Upper lobe of right lung (tissue), 1 donor: ENCODE measurements around the gene RCOR2. TPM values are rescaled to one million over a fixed set of nuclear protein-coding genes. Genes with fewer than 3 reads are reported as not detected.

ENCODE experiments used
- ATAC-seq: fragments of 200-7000 bp; cut with Tn5 transposase; one replicate; pipeline ENCODE4 v1.9.1; 2020; ENCODE audit warnings: mild to moderate bottlenecking, moderate library complexity
- DNase-seq: peaks from one replicate; pipeline ENCODE4 v3.0.0-alpha.2; 2020
- H3K27ac ChIP-seq: fragments of 200-600 bp; one replicate; pipeline ENCODE4 v1.8.0; 2022
- H3K27me3 ChIP-seq: fragments of 200-600 bp; one replicate; pipeline ENCODE4 v1.8.0; 2022; ENCODE audit warnings: mild to moderate bottlenecking
- H3K36me3 ChIP-seq: fragments of 200-600 bp; one replicate; pipeline ENCODE4 v1.8.0; 2022
- H3K4me1 ChIP-seq: fragments of 200-600 bp; one replicate; pipeline ENCODE4 v1.8.0; 2022
- H3K4me3 ChIP-seq: fragments of 200-600 bp; one replicate; pipeline ENCODE4 v1.8.0; 2022; ENCODE audit warnings: mild to moderate bottlenecking
- H3K9me3 ChIP-seq: fragments of 200-600 bp; one replicate; pipeline ENCODE4 v1.8.0; 2022
- intact Hi-C: fragments of 100-400 bp; cut with DNase I; formaldehyde crosslinking; loops from one replicate; pipeline ENCODE4 v1.11.0; 2022
- total RNA-seq: library from RNA; stranded (reverse); fragmentation: NEBNext Ultra II Directional; extraction: Animal tissue kit (Norgen Biotek cat#: 25700); gene quantifications from one replicate; pipeline ENCODE4 v1.2.1, GENCODE V29; 2021
- TF ChIP-seq, protein P1 (sequence below): fragments of 200-600 bp; IDR thresholded peaks from one replicate; pipeline ENCODE4 v1.8.0; 2022; ENCODE audit warnings: antibody characterized with exemption
- donor health status: DM: no; HTN: yes; CAD: no; lungs with severe emphysema.

RCOR2 gene
- total RNA-seq, 1 donor from 2014 or later, result 0.69 TPM

DNA sequence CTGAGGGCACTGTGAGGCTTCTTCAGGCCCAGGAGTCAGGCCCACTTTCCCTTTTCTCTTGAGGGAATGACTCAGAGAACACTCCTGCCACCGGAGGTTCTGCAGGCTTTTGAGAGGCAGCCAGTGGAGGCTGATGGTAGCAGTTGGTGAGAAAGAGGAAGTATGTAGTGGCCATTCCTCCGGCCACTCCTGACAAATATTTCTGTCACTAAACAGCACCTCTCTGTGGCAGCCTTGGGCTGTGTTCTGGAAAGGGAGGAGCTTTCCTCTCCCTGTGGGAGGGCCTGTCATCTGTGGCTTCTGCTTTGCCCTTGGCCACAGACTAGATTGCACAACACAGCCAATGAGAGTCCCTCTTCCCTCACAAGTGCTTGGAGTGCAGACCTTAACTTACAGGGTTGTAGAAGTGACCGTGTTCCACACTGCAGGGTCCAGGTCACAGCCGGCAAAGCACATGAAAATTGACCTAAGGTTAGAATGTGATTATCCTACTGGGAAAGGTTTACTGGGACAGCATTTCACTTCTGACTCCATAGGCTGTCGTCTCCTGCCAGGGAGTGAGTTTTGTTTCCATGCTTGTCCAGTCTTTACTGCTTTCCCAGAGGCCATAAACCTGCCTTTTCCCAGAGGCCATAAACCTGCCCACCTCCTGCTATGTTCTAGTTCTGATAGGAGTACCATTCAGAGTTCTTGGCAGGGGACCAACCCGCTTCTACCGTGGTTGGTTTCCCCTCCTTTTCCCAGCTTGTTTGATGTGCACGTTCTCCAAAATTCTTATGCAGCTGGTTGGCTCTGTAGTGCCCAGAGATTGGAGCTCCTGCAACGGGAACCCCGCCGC lies 44.8 kb downstream of the RCOR2 start:
- no peaks in the 10 kb centered on the region for H3K9me3 ChIP-seq
- H3K4me1 ChIP-seq, result peaks cover 69% of the 10 kb centered on the region
- intact Hi-C loops, result no loop called here
- TF ChIP-seq, protein P1, sequence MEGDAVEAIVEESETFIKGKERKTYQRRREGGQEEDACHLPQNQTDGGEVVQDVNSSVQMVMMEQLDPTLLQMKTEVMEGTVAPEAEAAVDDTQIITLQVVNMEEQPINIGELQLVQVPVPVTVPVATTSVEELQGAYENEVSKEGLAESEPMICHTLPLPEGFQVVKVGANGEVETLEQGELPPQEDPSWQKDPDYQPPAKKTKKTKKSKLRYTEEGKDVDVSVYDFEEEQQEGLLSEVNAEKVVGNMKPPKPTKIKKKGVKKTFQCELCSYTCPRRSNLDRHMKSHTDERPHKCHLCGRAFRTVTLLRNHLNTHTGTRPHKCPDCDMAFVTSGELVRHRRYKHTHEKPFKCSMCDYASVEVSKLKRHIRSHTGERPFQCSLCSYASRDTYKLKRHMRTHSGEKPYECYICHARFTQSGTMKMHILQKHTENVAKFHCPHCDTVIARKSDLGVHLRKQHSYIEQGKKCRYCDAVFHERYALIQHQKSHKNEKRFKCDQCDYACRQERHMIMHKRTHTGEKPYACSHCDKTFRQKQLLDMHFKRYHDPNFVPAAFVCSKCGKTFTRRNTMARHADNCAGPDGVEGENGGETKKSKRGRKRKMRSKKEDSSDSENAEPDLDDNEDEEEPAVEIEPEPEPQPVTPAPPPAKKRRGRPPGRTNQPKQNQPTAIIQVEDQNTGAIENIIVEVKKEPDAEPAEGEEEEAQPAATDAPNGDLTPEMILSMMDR, result peak; percentile 54
- DNase-seq (peak; percentile 81), ATAC-seq (peak; percentile 97)
- no peaks in the 10 kb centered on the region for H3K27me3 ChIP-seq
- peak overlapping the region; percentile 42 for H3K27ac ChIP-seq
- no peaks in the 10 kb centered on the region for H3K36me3 ChIP-seq
- no peak overlapping the region for H3K4me3 ChIP-seq

DNA sequence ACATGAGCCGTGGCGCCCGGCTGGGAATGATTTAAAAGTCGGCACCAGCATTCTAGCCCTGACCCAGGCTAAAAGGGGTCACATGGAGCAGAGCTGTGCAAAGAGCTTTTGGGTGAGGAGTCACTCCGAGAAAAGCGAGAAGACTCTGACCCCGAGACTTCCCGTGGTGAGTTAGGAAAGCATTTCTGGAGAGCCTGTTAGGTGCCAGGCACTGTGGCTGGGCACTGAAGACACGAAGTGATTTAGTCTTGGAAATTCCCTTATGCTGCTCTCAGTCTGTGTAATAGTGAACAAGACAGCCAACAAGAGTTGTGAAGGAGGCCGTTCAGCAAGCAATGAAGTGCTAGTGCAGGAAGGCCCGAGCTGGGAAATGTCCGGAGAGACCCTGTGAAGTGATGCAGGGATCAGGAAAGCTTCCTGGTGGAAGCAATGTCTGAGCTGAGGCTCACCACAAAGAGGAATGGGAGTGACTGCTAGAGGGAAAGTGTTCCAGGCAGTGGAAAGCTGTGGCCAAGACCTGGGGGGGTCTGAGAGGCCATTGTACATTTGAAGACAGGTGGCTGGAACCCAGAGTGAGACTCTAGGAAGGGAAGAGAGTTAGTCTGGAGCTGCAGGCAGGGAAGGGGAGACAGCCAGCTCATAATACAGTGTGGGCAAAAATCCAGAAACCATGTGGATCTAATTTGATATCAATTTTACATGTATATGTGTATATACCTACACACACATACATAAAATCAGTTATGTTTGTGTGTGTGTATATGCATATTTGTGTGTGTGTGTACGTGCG lies 46.4 kb downstream of the RCOR2 start:
- ATAC-seq (peak; percentile 2), DNase-seq (no peak)
- Histone ChIP-seq H3K27ac (peak overlapping the region; percentile 58), H3K4me1 (peaks cover 86% of the 10 kb centered on the region), H3K36me3 (no peaks in the 10 kb centered on the region), H3K9me3 (no peaks in the 10 kb centered on the region), H3K27me3 (no peaks in the 10 kb centered on the region), H3K4me3 (no peak overlapping the region)
- intact Hi-C loops, result no loop called here
- TF ChIP-seq, protein P1, result no peak

DNA sequence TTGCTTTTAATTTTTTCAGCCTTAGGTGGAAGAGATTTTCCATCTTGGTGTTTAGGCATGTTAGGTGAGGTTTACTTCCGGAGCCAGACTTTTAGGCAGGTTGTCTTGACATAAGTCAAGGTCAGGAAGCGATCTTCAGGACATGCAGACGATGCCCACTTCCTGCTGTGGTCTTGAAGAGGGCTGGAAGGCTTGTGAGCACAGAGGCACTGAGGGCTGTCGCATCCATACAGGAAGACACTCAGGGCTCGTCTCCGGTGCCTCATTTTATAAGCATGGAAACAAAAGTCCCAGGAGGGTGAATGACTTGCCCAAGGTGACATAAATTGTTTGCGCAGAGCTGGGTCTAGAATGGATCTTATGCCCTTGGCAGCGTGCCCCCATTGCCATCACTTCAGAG lies 47.3 kb downstream of the RCOR2 start:
- no peaks in the 10 kb centered on the region for H3K9me3 ChIP-seq
- peak overlapping the region; percentile 58 for H3K27ac ChIP-seq
- ATAC-seq, result no peak
- intact Hi-C loops, result no loop called here
- TF ChIP-seq, protein P1, result no peak
- no peaks in the 10 kb centered on the region for H3K27me3 ChIP-seq
- DNase-seq, result no peak
- no peaks in the 10 kb centered on the region for H3K36me3 ChIP-seq
- H3K4me3 ChIP-seq, result no peak overlapping the region
- peaks cover 85% of the 10 kb centered on the region for H3K4me1 ChIP-seq

DNA sequence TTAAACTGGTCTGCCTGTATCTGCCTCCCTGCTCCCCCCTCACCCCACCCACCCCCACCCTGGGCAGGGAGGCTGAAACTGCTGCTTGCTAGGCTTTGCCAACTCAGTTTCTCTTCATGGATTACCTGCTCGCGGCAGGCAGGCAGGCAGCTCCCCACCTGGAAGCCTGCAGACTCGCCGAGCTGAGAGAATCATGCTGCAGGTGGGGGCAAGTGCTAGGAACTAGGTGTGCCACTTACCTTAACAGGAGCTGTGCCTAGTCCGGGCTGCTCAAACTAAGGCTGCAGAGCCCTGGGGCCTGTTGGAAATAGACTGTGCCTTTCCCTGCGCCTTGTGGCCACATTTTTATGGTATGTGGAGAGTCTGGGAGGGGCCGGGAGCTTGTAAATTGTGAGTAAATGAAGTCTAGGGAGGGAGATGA lies 47.8 kb downstream of the RCOR2 start:
- intact Hi-C loops, result no loop called here
- no peak overlapping the region for H3K4me3 ChIP-seq
- H3K27me3 ChIP-seq, result no peaks in the 10 kb centered on the region
- ATAC-seq (no peak), DNase-seq (no peak)
- TF ChIP-seq, protein P1, result no peak
- H3K9me3 ChIP-seq, result no peaks in the 10 kb centered on the region
- no peak overlapping the region for H3K27ac ChIP-seq
- H3K4me1 ChIP-seq, result peaks cover 80% of the 10 kb centered on the region
- H3K36me3 ChIP-seq, result no peaks in the 10 kb centered on the region

DNA sequence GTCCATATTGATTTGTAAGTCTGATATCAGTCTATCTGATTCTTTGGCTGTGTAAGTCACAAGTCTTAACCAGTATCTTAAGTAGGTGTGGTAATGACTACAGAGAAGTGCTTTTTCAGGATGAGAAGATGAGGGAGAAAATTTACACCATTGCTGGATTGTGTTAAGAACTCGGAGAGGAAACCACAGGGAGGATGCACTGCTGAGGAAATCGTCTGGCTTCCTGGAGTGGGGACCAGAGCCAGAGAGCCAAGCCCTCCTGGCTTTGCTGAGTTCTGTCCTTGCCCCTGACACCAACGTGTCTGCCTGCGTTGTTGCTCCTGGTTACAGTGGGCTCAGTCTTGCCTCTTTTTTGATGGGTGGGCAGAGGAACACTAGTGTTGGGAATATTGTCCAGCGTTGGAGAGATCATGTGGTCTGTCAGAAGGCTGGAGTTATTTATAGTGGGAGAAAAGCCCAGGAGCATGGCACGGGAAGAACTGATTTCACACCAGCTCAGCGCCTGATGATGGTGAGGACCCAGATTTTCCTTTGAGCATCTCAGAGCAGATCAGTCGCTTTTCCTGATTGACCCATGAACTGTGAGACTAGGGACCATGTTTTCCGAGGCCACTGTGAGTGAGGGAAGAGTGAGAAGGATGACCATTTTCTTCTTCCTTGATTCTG lies 48.4 kb downstream of the RCOR2 start:
- TF ChIP-seq, protein P1, result no peak
- ATAC-seq (no peak), DNase-seq (no peak)
- H3K27me3 ChIP-seq, result no peaks in the 10 kb centered on the region
- no peaks in the 10 kb centered on the region for H3K9me3 ChIP-seq
- peak overlapping the region; percentile 2 for H3K27ac ChIP-seq
- H3K4me3 ChIP-seq, result no peak overlapping the region
- no peaks in the 10 kb centered on the region for H3K36me3 ChIP-seq
- H3K4me1 ChIP-seq, result peaks cover 74% of the 10 kb centered on the region
- intact Hi-C loops, result no loop called here
